GM12865 (cell line): ENCODE data around the gene CFAP299.

Experiments used
- DNase-seq: peaks from one replicate; pipeline ENCODE4 v3.0.0; 2010; ENCODE audit warnings: low read depth
- H3K4me3 ChIP-seq: 2 replicates; pipeline ENCODE4 v1.5.1; 2011; ENCODE audit warnings: mild to moderate bottlenecking, low read depth, low read length, control low read depth
- TF ChIP-seq, protein P1 (sequence below): IDR thresholded peaks from 2 replicates; pipeline ENCODE4 v1.5.1; 2011; ENCODE audit warnings: low read length, control low read depth, low read depth, inconsistent platforms; ENCODE audit not compliant: insufficient read depth; ENCODE audit errors: missing control alignments

The CFAP299 gene

DNA sequence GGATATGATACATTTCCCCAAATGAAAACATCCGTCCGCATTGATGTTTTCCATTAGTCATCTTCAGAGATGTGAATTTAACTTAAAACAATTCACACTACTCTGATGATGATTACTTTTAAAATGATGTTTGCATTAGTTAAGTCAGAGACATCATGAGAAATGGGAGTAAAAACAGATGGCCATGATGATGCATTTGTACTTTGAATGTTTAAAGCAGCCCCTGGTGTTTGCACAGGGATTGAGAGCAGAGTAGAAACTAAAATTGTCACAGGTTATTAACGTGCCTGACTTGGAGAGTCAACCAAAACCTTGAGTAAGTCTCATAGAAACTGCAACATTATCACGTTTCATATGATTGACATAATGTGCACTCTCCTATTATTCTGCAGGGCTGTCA is 117.2 kb downstream of the CFAP299 start:
- TF ChIP-seq, protein P1, sequence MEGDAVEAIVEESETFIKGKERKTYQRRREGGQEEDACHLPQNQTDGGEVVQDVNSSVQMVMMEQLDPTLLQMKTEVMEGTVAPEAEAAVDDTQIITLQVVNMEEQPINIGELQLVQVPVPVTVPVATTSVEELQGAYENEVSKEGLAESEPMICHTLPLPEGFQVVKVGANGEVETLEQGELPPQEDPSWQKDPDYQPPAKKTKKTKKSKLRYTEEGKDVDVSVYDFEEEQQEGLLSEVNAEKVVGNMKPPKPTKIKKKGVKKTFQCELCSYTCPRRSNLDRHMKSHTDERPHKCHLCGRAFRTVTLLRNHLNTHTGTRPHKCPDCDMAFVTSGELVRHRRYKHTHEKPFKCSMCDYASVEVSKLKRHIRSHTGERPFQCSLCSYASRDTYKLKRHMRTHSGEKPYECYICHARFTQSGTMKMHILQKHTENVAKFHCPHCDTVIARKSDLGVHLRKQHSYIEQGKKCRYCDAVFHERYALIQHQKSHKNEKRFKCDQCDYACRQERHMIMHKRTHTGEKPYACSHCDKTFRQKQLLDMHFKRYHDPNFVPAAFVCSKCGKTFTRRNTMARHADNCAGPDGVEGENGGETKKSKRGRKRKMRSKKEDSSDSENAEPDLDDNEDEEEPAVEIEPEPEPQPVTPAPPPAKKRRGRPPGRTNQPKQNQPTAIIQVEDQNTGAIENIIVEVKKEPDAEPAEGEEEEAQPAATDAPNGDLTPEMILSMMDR = no peak
- DNase-seq = no peak
- no peak overlapping the region for H3K4me3 ChIP-seq

DNA sequence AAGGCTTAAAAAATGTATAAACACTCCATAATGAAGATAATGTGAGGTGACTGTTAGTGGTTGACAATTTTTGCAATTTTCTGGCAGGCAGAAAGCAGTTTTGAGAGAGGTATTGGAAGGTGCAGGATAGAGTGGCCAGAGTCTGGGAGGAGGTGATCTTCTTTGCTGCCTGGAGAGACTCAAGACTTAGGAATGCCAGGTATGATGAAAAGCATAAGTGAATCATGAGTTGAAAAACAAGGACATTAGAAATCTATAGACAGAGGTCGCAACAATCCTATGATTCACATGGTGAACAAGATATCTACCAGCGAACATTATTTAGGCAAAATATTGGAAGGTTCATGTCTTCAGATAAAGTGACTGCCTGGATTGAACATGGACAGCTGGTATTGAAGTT is 118.5 kb downstream of the CFAP299 start:
- no peak overlapping the region for H3K4me3 ChIP-seq
- DNase-seq = no peak
- TF ChIP-seq, protein P1 = no peak

DNA sequence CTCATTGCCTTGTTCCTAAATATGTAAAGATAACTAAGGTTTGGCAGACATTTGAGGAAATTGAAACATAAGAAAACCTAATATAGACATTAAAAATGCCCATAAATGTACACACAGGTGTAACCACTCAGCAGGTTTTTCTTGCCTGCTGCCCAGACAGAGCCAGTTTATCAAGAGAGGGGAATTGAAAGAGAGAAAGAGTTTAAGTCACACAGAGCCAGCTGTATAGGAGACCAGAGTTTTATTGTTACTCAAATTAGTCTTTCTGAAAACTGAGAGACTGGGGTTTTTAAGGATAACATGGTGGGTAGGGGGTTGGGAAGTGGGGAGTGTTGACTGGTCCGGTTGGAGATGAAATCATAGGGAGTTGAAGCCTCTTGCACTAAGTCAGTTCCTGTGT is 119.0 kb downstream of the CFAP299 start:
- H3K4me3 ChIP-seq = no peak overlapping the region
- TF ChIP-seq, protein P1 = no peak
- DNase-seq = no peak

DNA sequence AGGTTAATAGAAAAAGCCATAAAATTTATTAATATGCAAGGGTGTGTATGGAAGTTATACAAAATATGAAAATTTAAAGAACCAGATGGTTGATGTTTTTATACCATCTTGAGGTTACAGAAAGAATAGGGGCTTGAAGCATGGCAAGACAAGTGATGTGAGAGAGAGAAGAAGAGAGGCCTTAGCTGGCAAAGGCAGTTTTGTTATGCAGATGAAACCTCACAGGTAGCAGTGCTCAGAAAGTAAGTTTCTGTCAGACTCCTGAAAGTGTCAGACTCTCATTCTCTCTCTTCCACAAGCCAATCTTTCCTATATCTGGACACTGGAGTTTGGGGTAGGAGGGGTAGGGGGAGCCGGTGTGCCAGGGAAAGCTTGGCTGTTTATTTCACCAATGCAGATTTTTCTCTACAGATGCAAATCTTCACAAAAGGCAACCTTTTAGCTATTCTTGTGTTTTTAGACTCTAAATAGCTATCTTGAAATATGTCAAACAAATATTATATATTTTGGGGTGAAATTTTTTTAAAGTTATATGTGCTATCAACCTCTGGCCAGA is 124.5 kb downstream of the CFAP299 start:
- DNase-seq = no peak
- TF ChIP-seq, protein P1 = no peak
- no peak overlapping the region for H3K4me3 ChIP-seq

DNA sequence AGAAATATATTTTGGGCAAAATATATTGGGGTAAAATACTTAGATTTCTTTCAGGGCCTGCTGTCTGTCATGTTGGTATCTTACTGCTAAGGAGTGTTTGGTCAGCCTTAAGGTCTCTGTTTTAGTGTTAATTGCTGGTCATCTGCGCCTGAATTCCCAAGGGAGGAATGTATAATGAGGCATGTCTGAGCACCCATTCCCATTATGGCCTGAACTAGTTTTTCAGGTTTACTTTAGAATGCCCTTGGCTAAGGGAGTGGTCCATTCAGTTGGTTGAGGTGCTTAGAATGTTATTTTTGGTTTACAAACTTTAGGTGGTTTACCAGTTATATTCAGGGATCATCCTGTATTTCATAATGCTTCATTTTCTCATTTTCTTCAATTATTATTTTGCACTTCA is 125.9 kb downstream of the CFAP299 start:
- no peak overlapping the region for H3K4me3 ChIP-seq
- DNase-seq = no peak
- TF ChIP-seq, protein P1 = no peak

DNA sequence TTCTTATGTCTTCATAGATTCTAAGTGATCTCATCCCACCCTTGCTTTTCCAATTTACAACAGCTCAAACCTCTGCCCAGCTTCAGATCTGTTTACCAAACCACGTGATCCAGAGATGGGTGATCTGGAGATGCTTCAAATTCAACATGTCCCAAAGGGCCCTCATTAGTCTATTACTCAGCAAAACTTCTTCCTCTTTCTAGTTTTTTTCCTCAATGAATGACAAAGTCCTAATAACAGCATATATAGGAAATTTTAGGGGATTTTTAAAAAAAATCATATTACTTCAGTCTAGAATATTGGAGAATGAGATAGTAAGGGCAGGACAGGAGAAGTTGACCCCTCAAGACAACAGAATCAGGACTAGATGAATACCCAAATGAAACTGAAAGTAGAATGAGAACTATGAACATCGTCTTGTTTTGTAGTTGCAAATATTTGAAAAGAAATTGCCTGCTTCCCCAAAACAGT is 127.1 kb downstream of the CFAP299 start:
- DNase-seq = no peak

DNA sequence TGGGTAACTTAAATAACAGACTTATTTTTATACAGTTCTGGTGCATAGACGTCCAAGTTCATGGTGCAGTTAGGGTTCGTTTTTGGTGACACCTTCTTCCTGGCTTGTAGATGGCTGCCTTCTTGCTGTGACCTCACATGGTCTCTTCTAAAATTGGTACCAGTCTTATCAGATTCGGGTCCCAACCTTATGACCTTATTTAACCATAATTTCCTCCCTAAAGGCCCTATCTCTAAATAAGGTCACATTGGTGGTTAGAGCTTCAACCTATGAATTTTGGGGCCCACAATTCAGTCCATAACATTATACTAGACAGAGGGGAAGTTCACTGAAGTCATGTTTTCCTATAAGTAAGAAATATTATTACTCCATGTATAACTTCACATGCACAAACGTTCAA is 128.0 kb downstream of the CFAP299 start:
- no peak overlapping the region for H3K4me3 ChIP-seq
- TF ChIP-seq, protein P1 = no peak
- no peak for DNase-seq

More for the DNA sequence above, 127.1 kb downstream of the CFAP299 start:
- no peak overlapping the region for H3K4me3 ChIP-seq
- TF ChIP-seq, protein P1 = no peak
